GM23338 (cell line): ENCODE results near the gene OFD1.

ENCODE experiments used
- CTCF ChIP-seq, 2 experiments: fragments of 200-600 bp in 1 of 2; sonication (generic) in 1 of 2; conservative IDR thresholded peaks; 2 replicates each; pipeline versions ENCODE4 v1.5.1 to v1.6.1; 2016 to 2017; ENCODE audit warnings: antibody characterized with exemption in 2 of 2, low read depth in 2 of 2, mild to moderate bottlenecking in 2 of 2, moderate library complexity in 1 of 2
- EZH2 ChIP-seq: fragments of 200-600 bp; sonication (generic); IDR thresholded peaks from one replicate; pipeline ENCODE4 v1.8.0; 2017; ENCODE audit warnings: antibody characterized with exemption, mild to moderate bottlenecking, low read depth; ENCODE audit not compliant: unreplicated experiment
- POLR2AphosphoS5 ChIP-seq: IDR thresholded peaks from 2 replicates; pipeline ENCODE4 v1.6.1; 2016; ENCODE audit warnings: antibody characterized with exemption, low read depth
- ZNF331 ChIP-seq: fragments of 250-450 bp; sonication (Bioruptor Pico); IDR thresholded peaks from 2 replicates; pipeline ENCODE4 v1.5.0; 2020; ENCODE audit warnings: low read depth, mild to moderate bottlenecking, moderate library complexity

- TF ChIP-seq POLR2AphosphoS5 (no peak), CTCF (conservative IDR thresholded peaks at IDR 0.05; ENCODE audit: low read depth in 2 of 2) (no peak), EZH2 (no peak), ZNF331 (CRISPR knock-in tag) (no peak)
These were observed 12.6 kb upstream of the OFD1 start for GRCh38 chrX:13721819-13722519.
